GM18951 (cell line): ENCODE data around the gene LRRN2.

Experiments used
- POLR2A ChIP-seq: IDR thresholded peaks from 4 replicates; pipeline ENCODE4 v1.6.1; 2011; ENCODE audit warnings: mild to moderate bottlenecking; ENCODE audit not compliant: insufficient read length, insufficient read depth; ENCODE audit errors: extremely low read depth
- in situ Hi-C: fragments of 300-500 bp; cut with MboI; formaldehyde crosslinking; loops from one replicate; pipeline ENCODE4 v1.12.0; 2022; ENCODE audit warnings: low sequenced_read_pairs, mixed read lengths, inconsistent platforms; ENCODE audit not compliant: unreplicated experiment

Gene LRRN2

GRCh38 chr1:204652497-204652896, 33.0 kb downstream of the LRRN2 start:
- TF ChIP-seq POLR2A: no peak
- in situ Hi-C loops: no loop called here

GRCh38 chr1:204651843-204652421, 33.6 kb downstream of the LRRN2 start:
- TF ChIP-seq POLR2A: no peak

GRCh38 chr1:204650911-204651570, 34.5 kb downstream of the LRRN2 start:
- in situ Hi-C loops: no loop called here
- no peak for TF ChIP-seq POLR2A

More at GRCh38 chr1:204651843-204652421, 33.6 kb downstream of the LRRN2 start:
- in situ Hi-C loops: no loop called here

- in situ Hi-C loops: no loop called here
- TF ChIP-seq POLR2A: no peak
Observed at GRCh38 chr1:204649721-204650521, 35.6 kb downstream of the LRRN2 start.

GRCh38 chr1:204648576-204648975, 37.0 kb downstream of the LRRN2 start:
- TF ChIP-seq POLR2A: no peak
- in situ Hi-C loops: no loop called here

- no peak for TF ChIP-seq POLR2A
- in situ Hi-C loops: no loop called here
Observed at GRCh38 chr1:204647805-204648153, 37.8 kb downstream of the LRRN2 start.

- no peak for TF ChIP-seq POLR2A
- in situ Hi-C loops: no loop called here
Observed at GRCh38 chr1:204647114-204647804, 38.3 kb downstream of the LRRN2 start.

- TF ChIP-seq POLR2A: no peak
- in situ Hi-C loops: no loop called here
Observed at GRCh38 chr1:204645666-204646065, 39.9 kb downstream of the LRRN2 start.

- no peak for TF ChIP-seq POLR2A
- in situ Hi-C loops: no loop called here
Observed at GRCh38 chr1:204645251-204645650, 40.3 kb downstream of the LRRN2 start.

GRCh38 chr1:204643503-204643902, 42.0 kb downstream of the LRRN2 start:
- in situ Hi-C loops: no loop called here
- TF ChIP-seq POLR2A: no peak

- in situ Hi-C loops: no loop called here
- no peak for TF ChIP-seq POLR2A
Observed at GRCh38 chr1:204641936-204642335, 43.6 kb downstream of the LRRN2 start.

GRCh38 chr1:204641455-204641854, 44.1 kb downstream of the LRRN2 start:
- in situ Hi-C loops: no loop called here
- no peak for TF ChIP-seq POLR2A

GRCh38 chr1:204640578-204640977, 45.0 kb downstream of the LRRN2 start:
- in situ Hi-C loops: no loop called here
- no peak for TF ChIP-seq POLR2A

GRCh38 chr1:204634260-204634910, 51.2 kb downstream of the LRRN2 start:
- no peak for TF ChIP-seq POLR2A
- in situ Hi-C loops: no loop called here
